GM12864 (cell line): ENCODE data around the gene MED26.

Experiments used
- DNase-seq: peaks from one replicate; pipeline ENCODE4 v3.0.0-alpha.2; 2011; ENCODE audit warnings: low read depth
- H3K4me3 ChIP-seq: 2 replicates; pipeline ENCODE4 v1.5.1; 2011; ENCODE audit warnings: mild to moderate bottlenecking, low read depth, low read length, control low read depth
- CTCF ChIP-seq: IDR thresholded peaks from 2 replicates; pipeline ENCODE4 v1.5.1; 2011; ENCODE audit warnings: low read depth, mild to moderate bottlenecking, moderate library complexity, low read length, control low read depth, inconsistent platforms; ENCODE audit errors: missing control alignments

Gene MED26

GRCh38 chr19:16575282-16575681 is 52.7 kb downstream of the MED26 start:
- TF ChIP-seq CTCF, result no peak
- no peak for DNase-seq
- H3K4me3 ChIP-seq, result no peak overlapping the region

- no peak for DNase-seq
- peak overlapping the region; percentile 3; the same call in 1 of the 2 replicates for H3K4me3 ChIP-seq
- TF ChIP-seq CTCF, result no peak
These were observed 54.1 kb downstream of the MED26 start for GRCh38 chr19:16573925-16574324.

- peak overlapping the region; percentile 92 for H3K4me3 ChIP-seq
- DNase-seq, result no peak
- TF ChIP-seq CTCF, result no peak
These were observed 54.7 kb downstream of the MED26 start for GRCh38 chr19:16573296-16573695.

- TF ChIP-seq CTCF, result no peak
- DNase-seq, result peak; percentile 89
These were observed 55.4 kb downstream of the MED26 start, which contains the start of gene SLC35E1 for GRCh38 chr19:16572332-16573211. Gene SLC35E1, minus strand, starts transcription at chr19:16572415. Its CDS starts 51 bp downstream, at chr19:16572364.

GRCh38 chr19:16571822-16572331 is 56.1 kb downstream of the MED26 start:
- TF ChIP-seq CTCF, result no peak
- peak overlapping the region; percentile 92 for H3K4me3 ChIP-seq
- DNase-seq, result no peak

More at GRCh38 chr19:16572332-16573211, 55.4 kb downstream of the MED26 start, which contains the start of gene SLC35E1:
- H3K4me3 ChIP-seq, result peak within 1 kb of the TSS; percentile 92

GRCh38 chr19:16571283-16571682 is 56.7 kb downstream of the MED26 start:
- TF ChIP-seq CTCF, result no peak
- DNase-seq, result no peak
- H3K4me3 ChIP-seq, result peak overlapping the region; percentile 92
